Activated effector memory CD4-positive, alpha-beta T cell treated with Interleukin-2 at 50 U/mL for 16 hours (primary cell): ENCODE data around the gene PRSS22.
A peak's percentile ranks its signal among the peaks of the same experiment; 100 is the strongest.

ENCODE experiments used
- DNase-seq: peaks from one replicate; pipeline ENCODE4 v3.0.0-alpha.2; 2020

PRSS22 gene

GRCh38 chr16:2848933-2849725 lies 8.8 kb downstream of the PRSS22 start:
- no peak for DNase-seq

- no peak for DNase-seq
Measured at GRCh38 chr16:2846511-2847310, 11.3 kb downstream of the PRSS22 start.

DNA sequence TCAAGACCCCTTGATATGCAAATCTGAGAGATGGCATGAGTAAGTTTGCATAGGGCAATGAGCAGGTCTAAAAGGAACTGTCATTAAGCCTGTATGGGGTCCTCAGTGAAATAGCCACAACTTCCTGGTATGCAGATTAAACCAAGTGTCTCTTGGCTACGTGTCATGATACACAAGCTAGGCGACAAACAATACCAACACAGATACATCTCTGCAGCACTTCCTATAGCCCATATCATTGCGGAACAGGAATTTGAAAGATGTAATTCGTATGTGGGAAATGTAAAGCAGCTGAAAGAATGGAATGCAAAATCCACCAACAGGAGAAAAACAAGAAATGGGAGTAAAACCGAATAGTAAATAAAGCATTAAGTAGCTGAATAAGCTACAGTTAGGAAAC lies 12.9 kb downstream of the PRSS22 start:
- no peak for DNase-seq

GRCh38 chr16:2843526-2843925 lies 14.4 kb downstream of the PRSS22 start:
- DNase-seq = no peak

GRCh38 chr16:2842340-2843000 lies 15.5 kb downstream of the PRSS22 start:
- peak; percentile 51 for DNase-seq

DNA sequence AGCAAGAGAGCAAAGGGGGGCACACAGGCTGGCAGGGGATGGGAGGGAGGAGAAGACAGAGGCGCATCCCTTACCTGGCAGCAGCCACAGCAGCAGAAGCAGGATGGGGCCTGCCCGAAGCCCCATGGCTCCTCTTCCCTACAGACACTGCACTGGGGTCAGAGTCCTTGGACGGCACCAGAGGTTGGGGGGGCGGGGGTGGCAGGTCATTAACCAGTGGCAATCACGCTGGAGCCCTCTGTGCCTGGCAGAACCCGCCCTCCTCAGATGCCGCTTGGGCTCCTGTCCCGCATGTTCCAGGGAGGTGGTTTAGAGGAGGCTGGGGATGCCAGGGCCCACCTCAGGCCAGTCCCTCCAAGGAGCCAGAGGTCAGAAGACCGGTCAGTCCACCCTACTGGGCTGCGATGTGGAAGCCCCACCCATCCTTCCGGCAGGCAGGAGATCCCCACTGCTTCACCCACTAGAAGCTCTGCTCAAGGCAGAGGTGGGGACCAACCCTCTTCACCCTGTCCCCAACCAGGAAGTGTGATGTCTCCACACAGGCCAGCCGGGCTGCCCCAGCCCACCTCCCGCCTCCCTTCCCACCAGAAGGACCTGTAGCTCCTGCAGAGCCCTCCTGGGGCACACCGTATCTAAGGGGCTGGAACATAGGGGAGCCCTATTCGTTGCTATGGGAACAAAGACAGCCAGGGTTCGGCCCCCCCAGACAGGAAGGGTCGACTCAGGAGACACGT lies 16.2 kb downstream of the PRSS22 start:
- DNase-seq = no peak

- DNase-seq = no peak
Measured at GRCh38 chr16:2840914-2841313, 17.1 kb downstream of the PRSS22 start.

DNA sequence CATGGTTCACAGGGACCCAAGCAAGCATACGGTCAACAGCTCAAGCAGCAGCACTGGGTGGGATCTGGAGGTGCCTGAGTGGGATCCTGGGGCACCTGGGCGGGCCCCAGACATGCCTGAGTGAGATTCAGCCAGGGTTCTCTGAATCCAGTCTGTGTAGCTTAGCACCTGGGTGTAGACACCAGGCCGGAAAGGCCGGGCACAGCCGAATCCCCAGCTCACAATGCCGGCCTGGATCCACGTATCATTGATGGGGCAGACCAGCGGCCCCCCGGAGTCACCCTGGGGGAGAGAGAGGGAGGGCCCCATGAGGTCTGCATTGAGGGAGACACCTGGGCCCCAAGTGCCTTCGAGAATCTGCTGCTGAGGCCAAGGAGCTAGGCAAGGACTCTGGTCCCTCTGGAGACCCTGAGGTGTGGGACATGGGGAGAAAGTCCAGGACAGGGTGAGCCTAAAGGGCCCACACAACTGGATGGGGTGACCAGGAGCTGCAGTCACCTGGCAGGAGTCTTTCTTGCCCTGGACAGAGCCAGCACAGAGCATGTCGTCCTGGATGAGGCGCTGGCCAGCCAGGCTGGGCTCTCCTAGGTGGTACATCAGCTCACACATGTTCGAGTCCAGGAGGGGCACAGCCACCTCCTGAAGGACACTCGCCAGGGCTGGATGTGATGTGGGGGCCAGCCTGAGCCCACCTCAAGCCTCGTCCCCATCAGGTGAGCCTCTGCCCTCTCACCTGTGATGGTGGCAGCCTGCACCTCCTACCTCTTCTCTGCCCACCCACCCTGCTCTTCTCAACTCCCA lies 18.1 kb downstream of the PRSS22 start:
- DNase-seq = no peak

GRCh38 chr16:2838928-2839327 lies 19.0 kb downstream of the PRSS22 start:
- DNase-seq = peak; percentile 24

- no peak for DNase-seq
Measured at GRCh38 chr16:2836646-2837508, 21.1 kb downstream of the PRSS22 start.

GRCh38 chr16:2835638-2836493 lies 22.1 kb downstream of the PRSS22 start:
- no peak for DNase-seq

DNA sequence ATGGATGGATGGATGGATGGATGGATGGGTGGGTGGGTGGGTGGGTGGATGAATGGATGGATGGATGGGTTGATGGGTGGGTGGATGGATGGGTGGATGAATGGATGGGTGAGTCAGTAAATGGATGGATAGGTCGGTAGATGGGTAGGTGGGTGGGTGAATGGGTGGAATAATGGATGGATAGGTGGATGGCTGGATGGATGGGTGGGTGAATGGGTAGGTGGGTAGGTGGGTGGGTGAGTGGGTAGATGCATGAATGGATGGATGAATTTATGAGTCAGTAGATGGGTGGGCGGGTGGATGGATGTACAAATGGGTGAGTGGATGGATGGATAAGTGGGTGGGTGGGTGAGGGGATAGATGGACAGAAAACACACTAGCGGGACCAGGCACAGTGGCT lies 23.0 kb downstream of the PRSS22 start:
- no peak for DNase-seq

DNA sequence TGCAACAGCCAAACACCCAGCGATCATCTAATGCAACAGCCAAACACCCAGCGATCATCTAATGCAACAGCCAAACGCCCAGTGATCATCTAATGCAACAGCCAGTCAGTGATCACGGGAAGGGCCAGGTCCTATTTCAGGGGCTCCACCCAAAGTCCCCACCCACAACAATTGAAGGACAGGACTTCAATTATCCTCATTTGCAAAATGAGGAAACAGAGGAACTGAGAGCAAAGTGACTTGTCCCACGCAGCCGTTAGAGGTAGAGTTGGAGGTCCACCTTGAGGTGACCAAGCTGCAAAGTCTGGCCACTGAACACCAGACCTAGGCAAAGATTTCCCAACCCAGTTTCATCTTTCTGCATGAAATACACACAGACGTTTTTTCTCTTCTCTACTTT lies 24.2 kb downstream of the PRSS22 start:
- DNase-seq = no peak

DNA sequence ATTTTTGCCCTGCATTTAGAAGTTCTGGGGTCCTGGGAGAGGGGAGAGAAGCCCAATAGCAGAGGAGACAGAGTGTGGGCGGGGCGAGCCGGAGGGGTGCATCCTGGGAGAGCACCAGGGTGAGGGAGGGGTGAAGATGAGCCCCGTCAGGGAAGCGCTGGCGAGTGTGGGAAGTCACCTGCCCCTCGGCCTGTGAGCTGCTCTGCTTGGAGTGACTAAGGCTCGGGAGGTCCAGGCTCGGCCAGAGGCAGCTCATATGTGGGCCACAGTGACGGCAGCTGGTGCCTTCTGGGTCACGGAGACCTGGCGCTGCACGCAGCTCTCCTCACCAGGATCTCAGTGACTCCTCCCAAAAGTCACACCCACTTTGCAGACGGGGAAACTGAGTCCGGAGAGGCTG lies 26.8 kb downstream of the PRSS22 start:
- no peak for DNase-seq

DNA sequence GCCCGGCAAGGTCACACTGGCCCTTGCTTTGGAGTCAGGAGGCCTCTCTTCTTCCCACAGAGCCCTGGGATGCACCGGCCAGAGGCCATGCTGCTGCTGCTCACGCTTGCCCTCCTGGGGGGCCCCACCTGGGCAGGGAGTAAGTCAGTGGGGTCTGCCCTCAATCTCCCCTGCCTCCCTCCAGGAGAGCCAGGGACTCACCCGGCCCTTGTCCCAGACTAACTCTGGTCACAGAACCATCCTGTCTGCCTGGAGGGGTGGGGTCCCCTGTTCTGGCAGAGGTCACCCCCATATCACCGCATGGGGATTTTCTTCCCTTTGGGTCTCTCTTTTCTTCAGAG lies 27.6 kb downstream of the PRSS22 start:
- DNase-seq = no peak

DNA sequence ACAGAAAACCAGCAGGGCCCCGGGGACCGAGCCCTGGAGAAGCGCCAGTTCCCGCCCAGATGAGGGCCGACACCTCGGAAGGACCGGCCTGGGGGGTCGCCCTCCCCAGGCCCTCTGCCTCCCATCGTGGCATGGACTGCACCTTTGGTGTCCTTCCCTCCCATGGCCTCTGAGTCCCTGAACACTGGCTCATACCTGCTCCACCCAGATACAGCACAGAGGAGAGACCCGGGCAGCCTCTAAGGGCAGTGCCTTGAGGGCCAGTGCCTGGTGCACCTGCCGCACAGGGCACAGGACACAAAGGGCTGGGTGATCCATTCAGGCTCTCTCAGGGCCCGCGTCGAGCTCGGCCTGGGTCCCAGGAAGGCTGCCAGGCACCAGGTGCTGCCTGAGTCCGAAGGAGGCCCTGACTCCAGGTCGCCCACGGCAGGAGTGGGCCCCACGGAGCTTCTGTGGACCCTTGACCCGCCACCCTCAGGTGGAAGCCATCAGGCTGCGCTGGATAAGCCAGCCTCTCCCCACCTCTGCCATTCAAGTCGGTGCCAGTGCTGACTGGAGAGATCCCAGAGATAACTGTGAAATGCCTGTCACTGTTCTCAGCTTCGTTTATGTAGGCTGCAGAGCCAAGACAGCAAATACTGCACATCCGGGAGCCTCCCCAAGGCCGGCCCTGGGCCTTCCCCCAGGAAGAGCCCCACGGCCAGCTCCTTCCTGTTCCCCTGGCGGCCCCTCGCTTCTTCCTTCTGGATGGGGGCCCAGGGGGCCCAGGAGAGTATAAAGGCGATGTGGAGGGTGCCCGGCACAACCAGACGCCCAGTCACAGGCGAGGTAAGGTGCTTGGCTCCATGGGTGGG lies 28.2 kb downstream of the PRSS22 start, which contains the start of gene ZG16B:
TSS of gene ZG16B (plus strand) at position 803 of the 854 bp plus-strand sequence. CDS start 139 bp downstream, outside the sequence.
- no peak for DNase-seq

GRCh38 chr16:2828876-2829430 lies 29.0 kb downstream of the PRSS22 start:
- no peak for DNase-seq

GRCh38 chr16:2828521-2828840 lies 29.5 kb downstream of the PRSS22 start:
- DNase-seq = no peak
